ENCODE results near the gene UCKL1. TPM values are rescaled to one million over a fixed set of nuclear protein-coding genes. Genes with fewer than 3 reads are reported as not detected.

The UCKL1 gene
- polyA plus RNA-seq, 2 donors = 40.6 to 47.3 TPM

GRCh38 chr20:63911176-63911575, 45.0 kb downstream of the UCKL1 start:
- H3K27ac ChIP-seq (ENCODE audit: low read depth in 2 of 2, low read length in 1 of 2) = peak overlapping the region; percentile 88 to 96
- no peak overlapping the region for H3K4me3 ChIP-seq (ENCODE audit: low read depth in 1 of 2, low read length in 2 of 2)
- 24 to 34% methylated on average over 12 of the region's 12 CpGs for WGBS, 2 donors
- H3K27me3 ChIP-seq (ENCODE audit: control insufficient read depth in 1 of 2, insufficient read depth in 2 of 2, low read length in 2 of 2) = no peaks in the 10 kb centered on the region
- H3K4me1 ChIP-seq (ENCODE audit: control insufficient read depth in 2 of 2, insufficient read depth in 2 of 2, low read length in 1 of 2) = peaks cover 0 to 8% of the 10 kb centered on the region in 2 donors
- H3K36me3 ChIP-seq (ENCODE audit: control insufficient read depth in 2 of 2, insufficient read depth in 2 of 2, low read length in 1 of 2) = peaks cover 0 to 3% of the 10 kb centered on the region in 2 donors
- H3K9me3 ChIP-seq (ENCODE audit: control insufficient read depth in 2 of 2, insufficient read depth in 1 of 2, low read depth in 1 of 2, low read length in 1 of 2) = no peaks in the 10 kb centered on the region

- peak overlapping the region in 1 of 2 donors; percentile 28 for H3K27ac ChIP-seq (ENCODE audit: low read depth in 2 of 2, low read length in 1 of 2)
Observed at GRCh38 chr20:63908008-63908682, 48.1 kb downstream of the UCKL1 start.

GRCh38 chr20:63903796-63904561, 52.2 kb downstream of the UCKL1 start:
- H3K9me3 ChIP-seq (ENCODE audit: control insufficient read depth in 2 of 2, insufficient read depth in 1 of 2, low read depth in 1 of 2, low read length in 1 of 2) = no peaks in the 10 kb centered on the region
- H3K36me3 ChIP-seq (ENCODE audit: control insufficient read depth in 2 of 2, insufficient read depth in 2 of 2, low read length in 1 of 2) = peaks cover 0 to 8% of the 10 kb centered on the region in 2 donors
- H3K27me3 ChIP-seq (ENCODE audit: control insufficient read depth in 1 of 2, insufficient read depth in 2 of 2, low read length in 2 of 2) = no peaks in the 10 kb centered on the region
- H3K27ac ChIP-seq (ENCODE audit: low read depth in 2 of 2, low read length in 1 of 2) = no peak overlapping the region
- peaks cover 0 to 5% of the 10 kb centered on the region in 2 donors for H3K4me1 ChIP-seq (ENCODE audit: control insufficient read depth in 2 of 2, insufficient read depth in 2 of 2, low read length in 1 of 2)
- no peak overlapping the region for H3K4me3 ChIP-seq (ENCODE audit: low read depth in 1 of 2, low read length in 2 of 2)
- 82 to 86% methylated on average over 11 of the region's 11 CpGs for WGBS, 2 donors

More at GRCh38 chr20:63908008-63908682, 48.1 kb downstream of the UCKL1 start:
- H3K27me3 ChIP-seq (ENCODE audit: control insufficient read depth in 1 of 2, insufficient read depth in 2 of 2, low read length in 2 of 2) = no peaks in the 10 kb centered on the region
- H3K4me3 ChIP-seq (ENCODE audit: low read depth in 1 of 2, low read length in 2 of 2) = no peak overlapping the region
- H3K9me3 ChIP-seq (ENCODE audit: control insufficient read depth in 2 of 2, insufficient read depth in 1 of 2, low read depth in 1 of 2, low read length in 1 of 2) = no peaks in the 10 kb centered on the region
- H3K36me3 ChIP-seq (ENCODE audit: control insufficient read depth in 2 of 2, insufficient read depth in 2 of 2, low read length in 1 of 2) = peaks cover 0 to 3% of the 10 kb centered on the region in 2 donors
- 63 to 76% methylated on average over 16 of the region's 16 CpGs for WGBS, 2 donors
- peaks cover 0 to 8% of the 10 kb centered on the region in 2 donors for H3K4me1 ChIP-seq (ENCODE audit: control insufficient read depth in 2 of 2, insufficient read depth in 2 of 2, low read length in 1 of 2)

- Histone ChIP-seq H3K4me1 (ENCODE audit: control insufficient read depth in 2 of 2, insufficient read depth in 2 of 2, low read length in 1 of 2) (peaks cover 4 to 9% of the 10 kb centered on the region in 2 donors), H3K4me3 (ENCODE audit: low read depth in 1 of 2, low read length in 2 of 2) (peak overlapping the region in 1 of 2 donors; percentile 17), H3K27me3 (ENCODE audit: control insufficient read depth in 1 of 2, insufficient read depth in 2 of 2, low read length in 2 of 2) (no peaks in the 10 kb centered on the region), H3K27ac (ENCODE audit: low read depth in 2 of 2, low read length in 1 of 2) (no peak overlapping the region), H3K9me3 (ENCODE audit: control insufficient read depth in 2 of 2, insufficient read depth in 1 of 2, low read depth in 1 of 2, low read length in 1 of 2) (no peaks in the 10 kb centered on the region), H3K36me3 (ENCODE audit: control insufficient read depth in 2 of 2, insufficient read depth in 2 of 2, low read length in 1 of 2) (peaks cover 0 to 8% of the 10 kb centered on the region in 2 donors)
- 67 to 76% methylated on average over 3 of the region's 3 CpGs for WGBS, 2 donors
Observed at GRCh38 chr20:63900413-63900812, 55.8 kb downstream of the UCKL1 start.

- Histone ChIP-seq H3K27ac (ENCODE audit: low read depth in 2 of 2, low read length in 1 of 2) (no peak overlapping the region), H3K4me1 (ENCODE audit: control insufficient read depth in 2 of 2, insufficient read depth in 2 of 2, low read length in 1 of 2) (peaks cover 6 to 9% of the 10 kb centered on the region in 2 donors), H3K4me3 (ENCODE audit: low read depth in 1 of 2, low read length in 2 of 2) (no peak overlapping the region), H3K27me3 (ENCODE audit: control insufficient read depth in 1 of 2, insufficient read depth in 2 of 2, low read length in 2 of 2) (no peaks in the 10 kb centered on the region), H3K36me3 (ENCODE audit: control insufficient read depth in 2 of 2, insufficient read depth in 2 of 2, low read length in 1 of 2) (peaks cover 0 to 10% of the 10 kb centered on the region in 2 donors), H3K9me3 (ENCODE audit: control insufficient read depth in 2 of 2, insufficient read depth in 1 of 2, low read depth in 1 of 2, low read length in 1 of 2) (no peaks in the 10 kb centered on the region)
- WGBS, 2 donors = 84 to 85% methylated on average over 10 of the region's 10 CpGs
Observed at GRCh38 chr20:63898882-63899558, 57.2 kb downstream of the UCKL1 start.

GRCh38 chr20:63897978-63898561, 58.1 kb downstream of the UCKL1 start:
- H3K9me3 ChIP-seq (ENCODE audit: control insufficient read depth in 2 of 2, insufficient read depth in 1 of 2, low read depth in 1 of 2, low read length in 1 of 2) = no peaks in the 10 kb centered on the region
- H3K36me3 ChIP-seq (ENCODE audit: control insufficient read depth in 2 of 2, insufficient read depth in 2 of 2, low read length in 1 of 2) = peaks cover 0 to 10% of the 10 kb centered on the region in 2 donors
- 75 to 86% methylated on average over 6 of the region's 6 CpGs for WGBS, 2 donors
- H3K4me3 ChIP-seq (ENCODE audit: low read depth in 1 of 2, low read length in 2 of 2) = peak overlapping the region; percentile 3 to 22
- H3K27ac ChIP-seq (ENCODE audit: low read depth in 2 of 2, low read length in 1 of 2) = peak overlapping the region in 1 of 2 donors; percentile 0
- H3K4me1 ChIP-seq (ENCODE audit: control insufficient read depth in 2 of 2, insufficient read depth in 2 of 2, low read length in 1 of 2) = peaks cover 6 to 9% of the 10 kb centered on the region in 2 donors
- H3K27me3 ChIP-seq (ENCODE audit: control insufficient read depth in 1 of 2, insufficient read depth in 2 of 2, low read length in 2 of 2) = no peaks in the 10 kb centered on the region

GRCh38 chr20:63896264-63897105, 59.7 kb downstream of the UCKL1 start:
- H3K4me3 ChIP-seq (ENCODE audit: low read depth in 1 of 2, low read length in 2 of 2) = peak overlapping the region; percentile 54 to 97
- WGBS, 2 donors = 9% methylated on average over 18 of the region's 18 CpGs
- H3K27ac ChIP-seq (ENCODE audit: low read depth in 2 of 2, low read length in 1 of 2) = peak overlapping the region; percentile 96 to 97
- peaks cover 6 to 9% of the 10 kb centered on the region in 2 donors for H3K4me1 ChIP-seq (ENCODE audit: control insufficient read depth in 2 of 2, insufficient read depth in 2 of 2, low read length in 1 of 2)
- no peaks in the 10 kb centered on the region for H3K9me3 ChIP-seq (ENCODE audit: control insufficient read depth in 2 of 2, insufficient read depth in 1 of 2, low read depth in 1 of 2, low read length in 1 of 2)
- H3K36me3 ChIP-seq (ENCODE audit: control insufficient read depth in 2 of 2, insufficient read depth in 2 of 2, low read length in 1 of 2) = peaks cover 0 to 15% of the 10 kb centered on the region in 2 donors
- H3K27me3 ChIP-seq (ENCODE audit: control insufficient read depth in 1 of 2, insufficient read depth in 2 of 2, low read length in 2 of 2) = no peaks in the 10 kb centered on the region

GRCh38 chr20:63895952-63896263, 60.3 kb downstream of the UCKL1 start:
- Histone ChIP-seq H3K4me3 (ENCODE audit: low read depth in 1 of 2, low read length in 2 of 2) (peak overlapping the region in 1 of 2 donors; percentile 97), H3K4me1 (ENCODE audit: control insufficient read depth in 2 of 2, insufficient read depth in 2 of 2, low read length in 1 of 2) (peaks cover 4 to 11% of the 10 kb centered on the region in 2 donors), H3K27ac (ENCODE audit: low read depth in 2 of 2, low read length in 1 of 2) (peak overlapping the region in 1 of 2 donors; percentile 97), H3K27me3 (ENCODE audit: control insufficient read depth in 1 of 2, insufficient read depth in 2 of 2, low read length in 2 of 2) (no peaks in the 10 kb centered on the region), H3K36me3 (ENCODE audit: control insufficient read depth in 2 of 2, insufficient read depth in 2 of 2, low read length in 1 of 2) (peaks cover 0 to 14% of the 10 kb centered on the region in 2 donors), H3K9me3 (ENCODE audit: control insufficient read depth in 2 of 2, insufficient read depth in 1 of 2, low read depth in 1 of 2, low read length in 1 of 2) (no peaks in the 10 kb centered on the region)
- 0 to 1% methylated on average over 5 of the region's 5 CpGs for WGBS, 2 donors

Measured in esophagus (tissue), 2 donors.